GM21367 (cell line): ENCODE results near the gene NLRP10.

Experiments
- ATAC-seq: cut with Tn5 transposase; IDR thresholded peaks from one replicate; pipeline ENCODE4 v1.9.1; 2021; ENCODE audit not compliant: unreplicated experiment

The NLRP10 gene

DNA sequence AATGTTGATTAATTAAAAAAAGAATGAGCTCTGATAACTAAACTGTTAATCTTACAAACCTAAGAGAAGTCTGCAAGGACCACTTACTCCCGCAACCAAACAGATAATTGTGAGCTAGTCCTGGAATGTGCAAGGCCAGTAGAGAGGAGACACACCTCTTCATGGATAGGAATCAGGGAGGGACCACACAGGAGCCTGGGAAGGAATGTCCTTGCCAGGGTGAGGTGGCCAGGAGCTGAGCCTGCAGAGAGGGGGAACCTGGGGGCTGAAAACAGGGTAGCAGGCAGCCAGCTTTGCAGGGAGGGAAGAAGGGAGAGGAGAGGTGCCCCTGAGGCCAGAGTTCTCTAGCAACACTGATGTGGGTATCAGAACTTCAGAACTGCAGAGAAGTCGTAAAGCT is 9.4 kb upstream of the NLRP10 start:
- ATAC-seq, result no peak

GRCh38 chr11:7973011-7973410 is 7.8 kb upstream of the NLRP10 start:
- no peak for ATAC-seq

DNA sequence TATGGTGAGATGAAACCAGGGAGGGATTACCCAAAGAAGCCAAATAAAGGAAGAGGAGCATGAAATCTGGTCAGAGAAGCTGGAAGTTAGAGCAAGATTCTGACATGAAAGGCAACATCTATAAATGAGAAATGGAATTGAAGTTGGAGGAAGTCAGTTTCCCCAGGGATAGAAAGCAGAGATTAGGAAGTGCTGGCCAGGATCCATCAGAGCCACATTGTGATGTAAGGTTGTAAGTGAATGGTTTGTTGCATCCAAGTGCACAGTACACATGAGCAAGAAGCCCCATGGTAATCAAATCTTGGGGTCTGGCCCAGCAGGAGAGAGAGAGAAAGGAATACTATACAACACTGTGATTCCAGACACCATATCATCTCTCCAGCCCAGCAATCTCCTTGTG is 6.6 kb upstream of the NLRP10 start:
- ATAC-seq, result no peak

DNA sequence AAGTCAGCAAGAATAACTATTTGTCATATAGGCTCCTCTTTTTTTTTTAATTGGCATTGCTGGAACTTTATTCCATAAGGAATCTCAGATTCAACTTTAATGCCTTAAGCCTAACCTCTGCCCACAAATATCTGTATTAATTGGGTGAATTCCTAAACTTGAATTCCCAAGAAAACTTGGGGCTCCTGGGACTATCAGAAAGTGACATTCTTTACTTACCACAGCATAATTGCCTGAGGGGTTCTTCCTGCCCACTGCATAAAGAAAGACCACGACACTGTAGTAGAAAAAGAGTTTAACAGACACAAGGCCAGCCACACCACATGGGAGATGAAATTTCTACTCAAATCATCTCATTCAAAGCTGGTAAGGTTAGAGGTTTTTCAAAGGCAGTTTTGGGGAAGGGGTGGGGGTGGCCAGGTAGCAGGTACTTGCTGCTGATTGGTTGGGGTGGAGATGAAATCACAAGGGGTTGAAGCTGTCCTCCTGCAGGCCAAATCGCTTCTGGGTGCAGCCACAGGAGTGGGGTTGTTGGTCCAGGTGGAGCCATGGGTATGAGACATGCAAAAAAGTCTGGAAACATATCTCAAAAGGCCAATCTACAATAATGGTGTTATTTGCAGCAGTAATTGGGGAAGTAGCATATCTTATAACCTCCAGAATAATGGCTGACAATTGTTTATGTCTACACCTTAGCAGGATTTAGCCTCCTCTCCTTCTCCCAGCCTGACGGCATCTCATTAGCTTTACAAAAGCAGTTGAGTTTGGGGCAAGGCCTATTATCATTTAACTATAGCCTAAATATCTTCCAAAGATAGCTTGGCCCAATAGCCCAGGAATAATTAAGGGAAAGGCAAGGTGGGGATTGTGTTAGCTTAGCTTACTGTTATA is 4.8 kb upstream of the NLRP10 start:
- ATAC-seq, result no peak

DNA sequence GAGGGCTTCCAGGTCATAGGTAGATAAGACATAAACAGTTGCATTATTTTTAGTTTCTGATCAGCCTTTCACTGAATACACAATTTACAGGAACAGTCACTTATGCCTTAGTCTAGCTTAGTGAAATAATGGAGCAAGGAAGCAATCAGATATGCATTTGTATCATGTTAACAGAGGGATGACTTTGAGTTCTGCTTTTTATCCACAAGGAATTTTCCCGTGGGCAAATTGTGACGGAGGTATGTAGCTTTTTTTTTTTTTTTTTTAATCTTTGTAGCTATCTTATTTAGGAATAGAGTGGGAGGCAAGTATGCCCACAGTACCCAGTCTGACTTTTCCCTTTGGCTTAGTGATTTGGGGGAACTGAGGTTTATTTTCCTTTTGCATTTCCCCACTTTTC is 3.4 kb upstream of the NLRP10 start:
- no peak for ATAC-seq

DNA sequence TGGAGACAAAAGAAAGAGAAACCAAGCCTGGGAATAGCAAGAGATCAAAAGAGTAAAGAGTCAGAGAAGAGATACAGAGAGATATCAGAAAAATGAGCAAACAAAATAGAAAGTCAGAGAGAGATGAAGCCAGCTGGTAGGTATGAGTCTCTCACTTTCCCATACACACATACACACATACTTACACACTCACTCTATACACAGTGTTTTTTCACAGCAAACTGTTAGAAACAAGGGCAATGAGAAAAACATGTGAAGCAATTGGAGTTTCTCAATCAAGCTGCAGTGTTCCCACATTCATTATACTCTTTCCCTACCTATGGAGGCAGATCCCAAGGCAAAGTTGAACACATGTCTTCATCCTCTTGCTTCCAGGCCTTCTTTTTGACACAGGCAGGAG is 2.6 kb upstream of the NLRP10 start:
- ATAC-seq, result no peak

DNA sequence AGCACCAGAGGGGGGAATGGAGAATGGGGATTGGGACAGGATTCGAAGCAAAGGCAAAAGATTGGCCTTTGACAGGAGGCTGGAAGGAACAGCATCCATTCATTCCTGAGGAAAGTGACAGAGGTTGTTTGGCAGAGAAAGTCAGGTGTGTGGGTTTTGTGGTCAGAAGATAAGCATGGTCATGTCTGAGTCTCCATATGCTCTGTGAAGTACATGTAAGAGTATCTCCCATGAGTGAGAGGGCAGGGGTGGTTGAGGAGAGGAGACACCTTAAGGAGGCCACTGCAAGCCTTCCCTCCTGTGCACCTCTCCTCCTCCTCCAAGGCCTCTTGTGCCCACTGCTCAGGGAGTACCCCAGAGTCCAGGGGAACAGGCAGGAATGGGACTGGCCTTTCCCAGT is 1.9 kb upstream of the NLRP10 start:
- ATAC-seq, result no peak

DNA sequence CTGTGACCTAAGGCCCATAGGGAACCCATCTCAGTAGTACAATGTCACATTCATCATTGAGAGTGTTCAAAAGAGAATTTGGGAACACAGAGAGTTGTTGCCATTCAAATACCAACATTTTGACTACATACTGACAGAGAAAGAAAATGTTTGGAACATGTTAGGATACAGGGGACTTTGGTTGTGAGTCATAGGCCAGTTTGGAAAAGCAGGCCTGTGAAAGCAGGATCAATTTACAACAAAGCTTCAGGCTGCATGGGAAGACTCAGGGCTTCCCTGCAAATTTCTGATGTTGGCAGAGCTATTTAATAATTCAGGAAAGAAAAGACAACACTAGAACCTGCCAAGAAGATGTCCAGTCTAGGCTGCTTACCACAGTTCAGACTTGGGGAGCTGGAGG is 374 bp downstream of the NLRP10 start:
- ATAC-seq, result no peak

DNA sequence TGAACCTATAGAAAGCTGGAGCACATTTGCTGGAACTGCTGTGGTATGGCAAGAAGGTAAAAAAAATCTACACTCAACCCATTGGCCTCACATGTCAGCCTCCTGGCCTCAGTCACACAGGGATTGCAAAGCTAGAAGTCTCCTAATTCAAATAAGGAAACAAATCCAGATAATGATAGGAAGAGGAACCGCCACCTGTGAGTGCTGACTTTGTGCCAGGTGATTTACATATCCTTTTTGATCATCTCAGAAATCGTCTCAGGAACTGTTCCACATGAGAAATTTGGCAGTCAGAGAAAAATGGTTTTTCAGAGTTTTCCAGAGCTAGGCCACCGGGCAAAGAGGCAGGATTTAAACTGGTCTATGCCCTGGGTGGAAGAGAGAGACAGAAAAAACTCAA is 986 bp downstream of the NLRP10 start:
- ATAC-seq, result no peak

DNA sequence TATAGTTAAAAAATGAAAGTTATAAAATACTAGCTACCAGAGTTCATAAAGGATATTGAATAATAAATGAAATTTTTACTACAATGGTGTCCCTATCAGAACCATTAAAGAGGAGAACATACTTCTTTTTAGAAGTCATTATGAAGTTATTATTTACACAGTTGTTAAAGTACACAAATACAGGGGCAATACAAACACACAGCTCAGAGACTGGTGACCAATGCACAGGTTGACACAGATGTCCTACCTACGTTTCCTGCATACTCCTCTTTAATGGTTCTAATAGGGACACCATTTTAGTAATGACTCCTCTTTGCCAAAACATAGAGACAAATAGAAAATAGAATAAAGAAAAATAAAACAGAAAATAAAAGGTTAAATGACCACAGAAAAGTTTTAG is 10.1 kb downstream of the NLRP10 start:
- no peak for ATAC-seq

- no peak for ATAC-seq
Measured at GRCh38 chr11:7949934-7950333, 15.3 kb downstream of the NLRP10 start.

- ATAC-seq, result no peak
Measured at GRCh38 chr11:7944123-7944522, 21.1 kb downstream of the NLRP10 start.

DNA sequence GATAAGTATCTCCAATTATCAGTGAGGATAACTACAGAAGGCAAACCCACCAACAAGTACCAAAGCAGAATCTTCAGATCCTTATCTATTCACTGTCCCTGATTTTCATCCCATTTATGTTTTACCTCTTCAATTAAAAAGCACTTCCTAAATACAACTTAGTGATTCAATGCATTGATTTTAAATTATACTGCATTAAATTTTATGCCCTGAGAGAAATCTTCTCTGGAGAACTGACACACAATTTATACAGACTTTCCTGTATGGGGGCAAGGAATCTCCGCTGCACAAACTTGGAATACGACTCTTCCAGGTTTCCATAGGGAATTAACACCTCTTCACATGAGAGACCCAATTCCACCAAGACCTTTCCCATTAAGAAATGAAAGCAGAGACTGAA is 23.6 kb downstream of the NLRP10 start, which contains the start of gene OR10A3:
Gene OR10A3 (minus strand): TSS at position 101 of the 400 bp plus-strand sequence. CDS start 2,188 bp downstream, outside the sequence.
- ATAC-seq, result no peak

DNA sequence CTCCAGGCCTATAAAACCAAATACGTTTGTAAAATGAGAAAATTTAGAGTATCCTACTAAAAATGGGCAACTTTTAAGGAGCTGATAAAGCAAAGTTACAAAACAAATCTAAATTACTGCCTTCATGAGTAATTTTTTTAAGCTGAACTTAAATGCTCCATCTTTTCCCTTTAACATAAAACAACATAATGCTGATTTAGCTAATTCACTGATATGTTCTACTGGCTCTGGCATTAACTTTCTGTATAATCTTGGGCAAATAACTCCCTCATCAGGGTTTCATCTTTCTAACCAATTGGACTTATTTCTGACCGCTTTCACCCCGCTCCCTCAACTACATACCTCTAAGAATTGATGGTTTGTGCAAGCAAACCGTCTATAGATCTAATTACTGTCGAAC is 24.1 kb downstream of the NLRP10 start:
- ATAC-seq, result no peak

DNA sequence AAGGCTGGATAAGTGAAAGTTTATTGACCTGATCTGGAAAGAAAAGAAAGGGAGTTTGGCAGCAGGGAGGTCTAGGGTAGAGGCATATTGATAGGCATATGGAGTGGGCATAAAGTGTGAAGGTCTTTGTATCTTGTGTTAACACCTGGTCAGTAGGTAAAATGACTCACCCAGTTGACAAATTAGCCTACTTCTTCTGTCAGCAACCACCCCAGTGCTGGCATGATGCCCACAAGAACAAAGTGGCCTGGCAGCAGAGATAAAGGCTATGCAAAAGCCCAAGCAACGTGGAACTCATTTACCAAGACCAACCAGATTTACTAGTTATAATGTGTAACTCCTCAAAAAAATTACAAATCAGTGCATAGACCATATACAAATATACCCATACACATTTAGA is 28.6 kb downstream of the NLRP10 start:
- no peak for ATAC-seq

- ATAC-seq, result no peak
Measured at GRCh38 chr11:7931168-7931567, 34.1 kb downstream of the NLRP10 start, which contains the start of gene OR10A6. Gene OR10A6 (minus strand): TSS chr11:7931268. CDS start chr11:7928662, 2,606 bp downstream.

- no peak for ATAC-seq
Measured at GRCh38 chr11:7927635-7928034, 37.6 kb downstream of the NLRP10 start.

DNA sequence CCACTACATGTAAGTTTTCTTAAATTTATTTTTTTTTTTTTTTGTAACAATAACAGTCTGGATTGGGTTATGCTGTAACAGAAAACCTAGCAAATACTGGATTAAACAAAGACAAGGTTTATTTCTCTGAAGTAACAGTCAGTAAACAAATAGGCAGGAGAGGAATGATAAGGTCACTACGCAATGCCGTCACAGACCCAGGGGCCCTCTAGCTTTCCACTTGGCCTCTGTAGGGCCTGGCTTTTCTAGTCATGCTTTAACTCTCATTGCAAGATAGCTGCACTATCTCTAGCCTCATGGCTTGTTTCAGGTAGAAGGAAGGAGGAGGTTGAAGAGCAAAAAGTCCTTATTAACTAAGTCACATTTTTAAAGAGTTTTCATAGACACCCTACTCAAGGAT is 40.7 kb downstream of the NLRP10 start:
- no peak for ATAC-seq

DNA sequence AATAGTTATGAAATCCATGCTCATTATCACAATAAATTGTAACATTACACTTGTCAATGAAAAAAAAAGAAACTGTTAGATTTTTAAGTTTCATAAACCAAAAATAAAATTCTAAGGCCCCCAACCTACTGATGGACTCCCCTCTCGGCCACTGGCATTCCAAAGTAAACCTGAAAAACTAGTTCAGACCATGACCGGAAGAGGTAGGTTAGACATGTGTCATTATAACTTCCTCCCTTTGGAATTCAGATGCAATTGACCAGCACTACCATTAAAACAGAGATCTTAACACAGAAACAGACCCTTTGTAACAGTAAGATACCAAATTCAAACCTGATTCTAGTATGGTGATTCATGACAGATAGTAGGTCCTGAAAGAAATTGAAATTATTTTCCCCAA is 47.1 kb downstream of the NLRP10 start:
- ATAC-seq, result no peak
